Stimulated activated CD8-positive, alpha-beta memory T cell treated with anti-CD3 and anti-CD28 coated beads, Interleukin-7, amount 100 ng/mL, for 4 hours (primary cell): Measurements from ENCODE around the gene TGFB1.

ENCODE experiments used
- DNase-seq, 2 donors: peaks; one replicate each; pipeline ENCODE4 v3.0.0-alpha.2; 2020; ENCODE audit warnings: low read depth in 2 of 2

Gene TGFB1

DNA sequence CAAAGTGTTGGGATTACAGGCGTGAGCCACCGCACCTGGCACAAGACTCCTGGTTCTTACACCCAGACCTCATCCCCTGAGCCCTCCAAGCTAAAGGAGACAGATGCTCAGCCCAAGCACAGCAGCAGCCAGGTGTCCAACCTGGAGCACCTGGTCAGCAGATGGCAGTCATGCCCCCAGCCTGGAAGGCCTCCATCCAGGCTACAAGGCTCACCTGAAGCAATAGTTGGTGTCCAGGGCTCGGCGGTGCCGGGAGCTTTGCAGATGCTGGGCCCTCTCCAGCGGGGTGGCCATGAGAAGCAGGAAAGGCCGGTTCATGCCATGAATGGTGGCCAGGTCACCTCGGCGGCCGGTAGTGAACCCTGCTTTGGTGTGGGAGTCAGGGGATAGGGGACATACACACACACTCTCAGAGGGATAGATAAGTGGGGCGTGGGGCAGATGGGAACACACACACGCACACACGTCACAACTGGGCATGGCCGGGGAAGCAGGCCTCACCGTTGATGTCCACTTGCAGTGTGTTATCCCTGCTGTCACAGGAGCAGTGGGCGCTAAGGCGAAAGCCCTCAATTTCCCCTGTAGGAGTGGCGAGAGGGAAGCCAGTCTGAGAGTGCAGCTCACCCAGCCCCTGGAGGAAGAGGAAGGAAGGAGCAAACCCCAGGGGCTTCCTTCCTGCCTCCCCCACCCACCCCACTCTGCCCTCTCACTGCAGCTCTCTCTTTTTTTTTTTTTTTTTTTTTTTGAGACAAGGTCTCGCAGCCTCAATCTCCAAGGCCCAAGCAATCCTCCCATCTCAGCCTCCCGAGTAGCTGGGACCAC is 11.8 kb downstream of the TGFB1 start:
- DNase-seq, result no peak

DNA sequence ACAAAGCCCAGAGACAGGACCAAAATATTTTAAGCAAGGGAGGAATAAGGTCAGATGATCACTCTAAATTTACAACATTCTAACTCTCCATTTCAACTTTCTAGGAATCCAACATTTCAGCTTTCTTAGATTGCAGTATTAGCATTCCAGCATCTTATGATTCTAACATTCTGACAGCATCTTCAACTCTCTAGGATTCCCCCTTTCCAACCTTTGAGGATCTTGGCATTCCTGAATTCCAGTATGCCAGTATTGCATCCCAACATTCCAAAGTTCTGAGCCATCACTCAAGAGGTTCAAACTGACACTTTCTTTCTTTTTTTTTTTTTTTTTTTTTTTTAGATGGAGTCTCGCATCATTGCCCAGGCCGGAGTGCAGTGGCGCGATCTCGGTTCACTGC is 13.8 kb downstream of the TGFB1 start:
- DNase-seq, result no peak

DNA sequence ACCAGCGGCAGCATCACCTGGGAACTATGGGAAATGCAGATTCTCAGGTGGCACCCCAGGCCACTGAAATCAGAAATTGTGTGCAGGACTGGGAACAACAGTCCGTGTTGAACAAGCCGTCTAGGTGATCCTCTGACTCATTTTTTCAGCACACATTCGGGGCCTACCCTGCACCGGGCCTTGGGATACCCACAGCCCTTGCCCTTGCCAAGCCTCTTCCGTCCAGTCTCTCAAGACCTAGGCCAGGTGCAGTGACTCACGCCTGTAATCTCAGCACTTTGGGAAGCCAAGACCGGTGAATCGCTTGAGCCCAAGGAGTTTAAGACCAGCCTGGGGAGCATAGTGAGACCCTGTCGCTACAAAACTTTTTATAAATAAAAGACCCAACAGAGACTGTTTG is 18.3 kb downstream of the TGFB1 start:
- DNase-seq, result no peak

DNA sequence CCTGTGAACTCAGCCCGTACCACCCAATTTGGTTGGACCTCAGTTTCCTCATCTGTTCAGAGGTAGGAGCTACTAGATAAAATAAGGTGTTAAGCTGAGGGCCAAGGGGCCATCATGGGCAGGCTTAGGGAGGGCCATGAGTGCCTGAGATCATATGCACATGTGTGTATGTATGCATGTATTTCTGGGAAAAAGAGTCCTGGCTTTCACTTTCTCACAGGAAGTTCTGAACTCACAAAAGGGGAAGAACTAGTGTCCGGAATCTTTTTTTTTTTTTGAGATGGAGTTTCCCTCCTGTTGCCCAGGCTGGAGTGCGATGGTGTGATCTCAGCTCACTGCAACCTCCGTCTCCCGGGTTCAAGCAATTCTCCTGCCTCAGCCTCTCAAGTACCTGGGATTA is 18.9 kb downstream of the TGFB1 start:
- no peak for DNase-seq

DNA sequence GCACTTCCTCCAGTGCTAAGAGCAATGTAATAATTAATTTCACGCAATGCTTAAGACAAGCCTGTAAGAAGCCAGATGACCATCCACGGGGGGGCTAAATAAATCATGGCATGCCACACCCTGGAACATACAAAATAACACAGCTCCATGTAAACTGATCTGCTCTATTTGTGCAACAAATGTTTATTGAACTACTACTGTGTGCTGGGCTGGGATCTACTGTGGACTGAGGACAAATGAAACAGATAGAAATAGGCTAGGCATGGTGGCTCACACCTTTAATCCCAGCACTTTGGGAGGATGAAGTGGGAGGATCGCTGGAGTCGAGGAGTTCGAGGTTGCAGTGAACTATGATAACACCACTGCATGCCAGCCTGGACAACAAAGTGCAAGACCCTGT is 21.3 kb downstream of the TGFB1 start:
- no peak for DNase-seq

DNA sequence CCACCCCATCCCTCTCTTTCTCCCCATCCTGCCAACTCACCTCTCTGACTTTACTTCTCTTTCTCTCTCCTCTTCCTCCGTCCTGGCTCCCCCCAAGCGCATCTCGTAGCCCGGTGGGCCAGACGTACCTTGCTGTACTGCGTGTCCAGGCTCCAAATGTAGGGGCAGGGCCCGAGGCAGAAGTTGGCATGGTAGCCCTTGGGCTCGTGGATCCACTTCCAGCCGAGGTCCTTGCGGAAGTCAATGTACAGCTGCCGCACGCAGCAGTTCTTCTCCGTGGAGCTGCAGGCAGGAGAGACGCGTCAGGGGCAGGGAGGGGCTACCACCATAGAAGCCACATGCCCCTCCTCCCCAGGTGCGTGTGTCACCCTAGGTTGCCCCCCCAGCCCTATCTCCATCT is 21.7 kb downstream of the TGFB1 start:
- no peak for DNase-seq

DNA sequence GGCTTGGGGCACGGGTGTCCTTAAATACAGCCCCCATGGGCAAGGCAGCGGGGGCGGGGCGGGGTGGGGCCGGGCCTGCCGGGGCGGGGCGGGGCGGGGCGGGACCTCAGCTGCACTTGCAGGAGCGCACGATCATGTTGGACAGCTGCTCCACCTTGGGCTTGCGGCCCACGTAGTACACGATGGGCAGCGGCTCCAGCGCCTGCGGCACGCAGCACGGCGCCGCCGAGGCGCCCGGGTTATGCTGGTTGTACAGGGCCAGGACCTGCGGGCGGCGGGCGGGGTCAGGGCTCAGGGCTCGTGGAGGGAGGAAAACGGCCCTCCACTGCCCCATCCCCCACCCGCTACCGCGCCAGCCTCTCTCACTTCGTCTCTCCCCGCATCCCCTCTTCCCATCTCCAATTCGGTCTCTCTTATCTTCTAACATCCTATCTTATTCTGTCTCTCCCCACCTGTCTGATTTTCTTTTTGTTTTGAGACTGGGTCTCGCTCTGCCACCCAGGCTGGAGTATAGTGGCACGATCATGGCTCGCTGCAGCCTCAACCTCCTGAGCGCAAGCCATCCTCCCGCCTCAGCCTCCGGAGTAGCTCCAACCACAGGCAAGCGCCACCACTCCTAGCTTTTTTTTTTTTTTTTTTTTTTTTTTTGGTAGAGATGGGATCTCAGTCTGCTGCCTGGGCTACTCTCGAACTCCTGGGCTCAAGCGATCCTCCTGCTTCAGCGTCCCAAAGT is 22.6 kb downstream of the TGFB1 start:
- DNase-seq, result no peak

DNA sequence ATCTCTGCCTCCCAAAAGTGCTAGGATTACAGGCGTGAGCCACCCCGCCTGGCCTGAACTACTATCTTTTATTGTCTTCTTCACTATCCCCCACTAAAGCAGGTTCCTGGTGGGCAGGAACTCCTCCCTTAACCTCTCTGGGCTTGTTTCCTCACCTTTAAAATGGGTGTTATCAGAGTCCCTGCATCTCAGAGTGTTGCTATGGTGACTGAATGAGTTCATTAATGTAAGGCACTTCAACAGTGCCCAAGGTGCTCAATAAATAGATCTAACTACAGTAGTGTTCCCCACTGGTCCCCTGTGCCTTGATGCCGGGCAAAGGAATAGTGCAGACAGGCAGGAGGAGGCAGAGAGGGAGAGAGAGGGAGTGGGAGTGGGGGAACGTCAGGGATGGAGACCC is 23.2 kb downstream of the TGFB1 start:
- no peak for DNase-seq

DNA sequence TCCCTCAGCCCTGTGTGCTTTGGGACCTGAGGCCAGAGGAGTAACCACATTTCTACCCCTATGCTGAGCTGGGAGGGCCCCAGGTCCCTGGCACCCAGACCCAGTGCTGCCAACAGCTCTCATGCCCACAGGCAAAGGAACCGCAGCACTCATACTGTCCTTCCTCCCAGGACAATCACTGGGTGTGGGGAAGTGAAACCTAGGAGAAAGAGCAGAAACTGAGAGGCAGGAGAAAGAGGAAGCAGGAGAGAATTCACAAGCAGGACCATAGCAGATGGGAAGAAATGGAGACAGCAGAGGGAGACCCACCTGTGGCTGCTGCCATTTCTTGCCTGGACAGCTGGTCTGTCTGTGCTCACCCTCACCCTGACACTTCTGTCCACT is 24.9 kb downstream of the TGFB1 start:
- no peak for DNase-seq

DNA sequence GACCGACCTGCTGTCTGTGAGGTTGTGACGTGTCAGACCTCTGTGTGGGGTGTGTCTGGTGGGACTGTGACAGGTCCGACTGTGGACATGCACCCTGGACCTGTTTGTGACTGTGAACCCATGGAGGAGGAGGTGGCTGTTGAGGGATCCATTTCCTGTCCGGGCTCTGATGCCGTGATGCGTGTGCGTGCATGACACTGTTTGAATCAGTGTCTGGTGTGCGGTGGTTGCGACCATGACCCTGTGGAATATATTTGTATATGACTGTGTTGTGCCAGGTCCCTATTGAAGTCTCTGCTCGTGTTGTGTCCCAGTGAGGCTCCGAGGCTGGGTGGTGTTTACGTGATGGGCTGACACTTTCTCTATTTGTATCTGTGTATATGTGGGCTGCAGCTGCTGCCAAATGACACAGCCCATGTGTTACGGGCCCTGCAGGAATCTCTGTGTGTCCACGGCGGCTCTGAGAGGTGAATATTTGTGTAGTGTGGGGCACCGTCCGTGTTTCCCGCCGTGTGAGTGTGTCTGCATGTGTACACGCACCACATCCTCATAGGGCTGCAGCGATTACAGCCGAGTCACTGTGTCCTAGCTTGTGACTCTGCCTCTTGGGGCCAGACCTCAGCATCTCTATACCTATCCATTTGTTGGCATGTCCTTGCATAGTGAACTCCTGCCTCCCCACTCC is 25.4 kb downstream of the TGFB1 start:
- peak in 1 of 2 donors; percentile 50 for DNase-seq

DNA sequence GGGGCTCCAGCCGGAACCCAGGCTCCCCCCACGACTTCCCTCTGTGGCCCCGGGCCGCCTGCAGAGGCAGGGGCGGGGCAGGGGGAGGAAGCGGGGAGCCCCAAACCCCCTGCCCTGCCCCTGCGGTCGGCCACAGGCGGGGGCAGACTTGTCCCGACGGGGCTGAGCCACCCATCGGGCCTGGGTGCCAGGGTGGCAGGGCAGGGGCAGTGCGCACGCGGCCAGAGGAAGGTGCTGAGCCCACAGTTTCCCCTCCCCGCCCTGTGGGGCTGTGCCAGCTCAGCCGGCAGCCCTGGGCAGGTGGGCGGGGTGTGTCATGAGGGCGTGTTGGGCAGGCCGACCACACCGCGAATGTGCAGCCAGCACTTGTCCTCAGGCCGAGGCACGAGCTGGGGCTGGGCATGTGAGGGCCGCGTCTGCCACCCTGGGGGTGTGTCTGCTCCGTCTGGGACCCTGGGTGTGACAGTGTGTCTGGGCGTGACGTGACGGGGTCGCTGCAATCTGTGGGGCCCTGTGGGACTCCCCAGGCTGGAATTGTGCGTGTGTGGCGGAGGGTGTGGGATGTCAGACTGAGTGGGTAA is 26.1 kb downstream of the TGFB1 start:
- peak; percentile 77 to 90 for DNase-seq

DNA sequence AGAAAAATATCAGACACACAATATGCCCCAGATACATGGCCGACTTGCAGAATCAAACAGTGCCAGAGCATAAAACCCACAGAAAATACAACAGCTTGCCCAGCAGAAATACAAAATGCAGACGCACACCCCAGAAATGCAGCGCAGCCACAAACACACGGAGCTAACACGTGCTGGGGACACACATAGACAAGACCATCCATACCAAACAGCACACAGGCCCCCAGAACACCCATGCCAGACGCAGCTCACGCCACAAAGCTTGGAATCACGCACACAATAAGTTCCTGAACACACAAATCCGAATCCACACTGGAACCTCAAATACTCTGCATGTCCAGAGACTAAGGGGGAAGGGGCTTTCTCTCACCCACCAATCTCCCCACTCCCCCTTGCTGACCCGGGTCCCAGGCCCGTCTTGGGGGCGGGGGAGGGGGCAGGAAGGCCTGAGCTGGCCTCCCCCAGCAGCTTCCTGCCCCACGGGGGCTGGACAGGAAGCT is 26.6 kb downstream of the TGFB1 start:
- no peak for DNase-seq

DNA sequence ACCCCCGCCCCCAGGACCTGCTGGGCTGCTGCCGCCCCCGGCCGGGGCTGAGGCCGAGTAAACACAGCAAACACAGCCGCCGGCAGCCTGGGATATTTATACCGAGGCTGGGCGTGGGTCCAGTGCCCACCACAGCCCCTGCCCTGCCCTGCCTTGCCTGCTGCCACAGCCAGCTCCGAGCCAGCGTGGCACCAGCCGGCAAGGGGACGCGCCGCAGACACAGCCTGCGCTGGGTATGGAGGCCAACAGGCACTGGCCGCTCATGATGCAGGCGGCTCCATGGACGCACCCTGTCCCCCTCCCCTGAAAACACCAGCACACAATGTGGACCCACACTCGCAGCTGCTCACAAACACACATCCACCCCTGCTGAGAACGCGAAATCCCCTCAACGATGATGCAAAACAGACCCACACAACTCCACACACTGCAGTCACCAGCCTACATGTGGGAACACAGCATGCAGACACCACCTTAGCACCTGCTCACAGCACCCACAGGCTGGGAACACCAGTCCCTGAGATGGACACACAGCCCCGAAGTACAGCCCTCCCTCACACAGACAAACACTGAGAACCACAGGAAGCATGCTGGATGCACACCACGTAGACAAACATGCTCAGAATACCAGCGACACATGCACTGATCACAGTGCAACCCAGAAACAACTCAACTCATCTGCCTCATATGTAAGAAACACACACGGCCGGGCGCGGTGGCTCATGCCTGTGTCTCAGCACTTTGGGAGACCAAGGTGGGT is 27.6 kb downstream of the TGFB1 start:
- no peak for DNase-seq

DNA sequence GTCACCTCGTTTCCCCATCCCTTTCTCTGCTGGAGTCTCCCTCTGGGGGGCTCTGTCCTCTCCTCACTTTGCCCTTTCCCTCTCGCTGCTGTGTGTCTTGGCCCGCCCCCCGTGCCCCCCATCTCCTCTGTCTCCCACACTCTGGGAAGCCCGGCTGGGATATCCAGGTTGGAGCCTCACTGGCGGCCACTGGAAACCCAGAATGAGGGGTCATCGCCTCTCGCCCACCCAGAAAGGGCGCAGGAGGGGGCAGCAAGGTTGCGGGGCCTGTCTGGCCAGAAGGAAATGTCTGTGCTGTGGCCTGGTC is 28.1 kb downstream of the TGFB1 start:
- DNase-seq, result no peak

DNA sequence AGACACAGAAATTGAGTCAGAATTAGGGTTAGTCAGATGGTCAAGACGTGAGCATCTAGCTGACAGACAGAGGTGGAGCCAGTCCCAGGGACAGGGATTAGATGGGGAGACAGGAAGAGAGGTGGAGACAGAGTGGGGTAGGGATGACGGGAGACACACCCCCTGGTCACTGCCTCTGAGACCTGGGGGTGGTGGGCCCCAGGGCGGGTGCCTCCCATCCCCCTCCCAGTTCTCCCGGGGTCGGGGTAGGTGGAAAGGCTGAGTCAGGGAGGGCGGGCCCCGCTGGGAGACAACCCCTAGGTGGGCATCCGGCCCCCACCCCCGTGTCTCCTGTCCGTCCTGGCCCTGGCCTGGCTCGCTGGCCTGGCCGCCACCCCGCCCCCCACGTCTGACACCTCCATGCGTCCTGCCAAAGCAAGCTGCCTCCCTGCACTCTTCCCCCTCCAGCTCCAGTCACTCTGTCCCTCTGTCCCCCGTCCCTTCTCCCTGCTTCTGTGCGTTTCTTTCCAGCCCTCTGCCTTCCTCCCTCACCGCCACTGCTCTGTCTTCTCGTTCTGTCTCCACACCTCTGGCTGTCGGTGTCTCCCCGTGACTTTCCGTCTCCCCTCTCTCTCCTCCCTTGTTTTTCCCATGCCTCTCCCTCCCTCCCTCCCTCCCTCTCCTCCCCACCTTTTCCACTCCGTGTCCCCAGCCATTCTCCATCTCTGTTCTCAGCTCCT is 28.6 kb downstream of the TGFB1 start:
- DNase-seq, result peak in 1 of 2 donors; percentile 48

DNA sequence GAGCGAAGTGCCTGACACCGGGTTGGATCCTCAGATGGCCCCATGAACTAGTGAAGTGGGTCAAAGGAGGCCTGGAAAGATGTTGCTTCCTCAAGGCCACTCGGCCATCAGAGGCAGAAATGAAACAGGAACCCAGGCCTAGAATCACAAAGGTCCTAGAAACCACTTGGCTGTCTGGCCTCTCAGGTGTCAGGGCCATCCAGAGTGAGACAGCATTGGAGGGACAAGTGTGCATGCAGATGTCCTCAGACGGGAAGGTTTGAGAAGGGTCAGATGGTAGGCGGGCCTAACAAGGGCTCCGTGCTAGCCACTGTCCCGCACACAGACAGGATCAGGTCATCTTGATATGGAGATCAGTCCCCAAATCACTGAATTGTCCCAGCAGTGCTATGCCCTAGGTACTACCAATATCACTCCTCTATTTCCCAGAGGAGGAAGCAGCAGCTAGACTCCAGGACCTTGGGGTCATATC is 29.5 kb downstream of the TGFB1 start:
- DNase-seq, result no peak

DNA sequence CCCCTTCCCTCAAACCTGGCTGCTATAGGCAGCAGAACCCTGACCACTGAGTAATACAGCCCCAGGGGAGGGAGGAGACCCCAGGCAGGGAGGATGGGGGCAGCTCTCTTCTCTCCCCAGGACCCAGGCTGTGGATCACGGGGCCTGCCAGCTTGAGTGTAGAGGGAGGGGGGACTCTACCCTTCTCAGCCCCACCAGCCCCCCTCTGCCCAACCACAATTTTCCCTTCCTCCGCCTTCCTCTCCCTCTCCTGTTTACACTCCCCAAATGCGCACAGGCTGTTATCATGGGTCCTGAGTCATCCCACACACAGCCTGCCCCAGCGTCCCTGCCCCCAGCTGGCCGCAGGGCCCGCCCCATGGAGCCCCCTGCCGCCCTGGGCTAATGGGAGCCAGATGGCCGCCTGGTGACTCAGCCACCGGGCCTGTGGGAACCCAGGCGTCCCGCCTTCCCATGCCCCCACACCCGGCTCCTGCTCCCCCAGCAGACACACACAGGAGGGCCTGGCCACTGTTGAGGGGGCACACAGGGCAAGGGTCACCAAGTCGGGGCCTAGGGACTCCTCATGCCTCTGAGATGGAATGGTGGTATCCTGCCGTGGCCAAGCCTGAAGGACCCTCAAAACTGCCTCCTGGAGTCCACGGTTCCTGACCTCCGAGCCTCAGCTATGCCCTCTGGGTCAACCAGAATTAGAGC is 30.1 kb downstream of the TGFB1 start:
- no peak for DNase-seq

DNA sequence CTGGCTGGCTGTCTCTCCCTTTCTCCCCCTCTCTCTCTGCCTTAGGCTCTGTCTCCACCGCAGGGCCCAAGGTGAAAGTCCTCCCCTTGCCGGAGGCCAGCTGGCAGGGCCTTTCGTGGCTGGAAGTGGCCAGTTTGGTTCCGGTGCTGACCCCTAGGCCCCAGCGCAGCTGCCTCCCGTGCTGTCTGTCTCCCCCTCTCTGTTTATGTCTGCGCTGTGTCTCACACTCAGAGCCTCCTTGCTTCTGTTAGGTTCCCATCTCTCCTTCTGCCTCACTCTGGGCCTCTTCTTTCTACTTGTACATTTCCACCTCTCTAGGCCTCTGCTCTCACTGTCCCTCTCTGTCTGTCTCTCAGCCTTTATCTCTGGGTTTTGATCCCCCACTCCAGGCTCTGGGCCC is 30.7 kb downstream of the TGFB1 start:
- no peak for DNase-seq

DNA sequence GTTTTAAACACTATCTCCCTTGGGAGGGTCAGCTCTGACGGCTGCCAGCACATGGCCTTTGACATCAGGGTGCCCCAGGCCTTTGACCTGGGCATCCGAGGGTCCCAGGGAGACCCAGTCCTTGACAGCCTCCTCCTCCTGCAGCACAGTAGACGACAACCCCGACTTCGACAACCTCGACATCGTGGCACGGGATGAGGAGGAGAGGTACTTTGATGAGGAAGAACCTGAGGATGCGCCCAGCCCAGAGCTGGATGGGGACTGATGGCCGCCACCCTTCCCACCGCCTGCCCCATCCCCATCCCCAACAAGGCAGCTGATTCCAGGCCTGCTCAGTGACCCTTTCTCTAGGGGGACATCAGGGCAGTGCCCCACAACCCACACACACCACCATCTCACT is 31.3 kb downstream of the TGFB1 start:
- DNase-seq, result no peak

DNA sequence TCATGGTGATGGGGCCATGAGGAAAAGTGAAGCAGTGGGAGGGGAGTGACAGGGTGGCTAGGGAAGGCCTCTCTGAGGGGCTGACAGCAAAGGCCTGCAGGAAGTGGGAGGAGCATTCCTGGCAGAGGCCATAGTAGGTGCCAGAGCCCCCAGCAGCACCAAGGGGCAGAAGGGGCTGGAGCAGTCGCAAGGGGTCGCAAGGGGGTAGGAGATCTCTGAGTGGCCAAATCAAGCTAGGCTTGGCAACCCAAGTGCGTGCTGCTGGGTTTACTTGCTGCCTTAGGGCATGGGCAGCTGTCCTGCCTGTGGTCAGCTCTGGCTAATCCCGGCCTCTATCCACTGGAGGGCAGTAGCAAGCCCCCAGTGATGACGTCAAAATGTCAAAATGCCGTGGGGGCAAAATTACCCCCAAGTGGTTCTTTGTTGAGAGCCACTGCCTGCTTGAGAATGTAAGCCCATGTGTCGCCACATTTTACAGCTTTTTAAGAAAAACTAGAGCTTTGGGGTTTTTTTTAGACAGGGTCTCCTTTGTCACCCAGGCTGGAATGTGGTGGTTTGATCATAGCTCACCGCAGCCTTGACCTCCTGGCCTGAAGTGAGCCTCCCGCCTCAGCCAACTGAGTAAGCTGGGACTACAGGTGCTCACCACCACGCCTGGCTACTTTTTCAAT is 32.0 kb downstream of the TGFB1 start:
- no peak for DNase-seq
